IMR-90 (cell line): Measurements from ENCODE around the gene PRPS1L1. TPM values are rescaled to one million over a fixed set of nuclear protein-coding genes. Genes with fewer than 3 reads are reported as not detected.

Experiments
- ATAC-seq: fragments of 200-7000 bp; cut with Tn5 transposase; 2 replicates; pipeline ENCODE4 v1.9.1; 2020; ENCODE audit warnings: low read depth, mild to moderate bottlenecking, moderate library complexity
- BruUV-seq: library from RNA; stranded (reverse); fragments of 400-500 nt; replicated peaks from 2 replicates; lab custom pipeline; 2021; lab: Mats Ljungman, UMichigan
- CTCF ChIA-PET: fragments of 300-600 bp; formaldehyde crosslinking; extraction: SDS; loops from one replicate; lab custom pipeline; 2021; ENCODE audit warnings: antibody characterized with exemption; lab: Yijun Ruan, JAX
- POLR2A ChIA-PET: fragments of 300-600 bp; sonication (Branson Sonifier 250); formaldehyde crosslinking; loops from one replicate; lab custom pipeline; 2022; ENCODE audit warnings: antibody characterized with exemption; ENCODE audit not compliant: unreplicated experiment; lab: Charles Lee
- DNase-seq: peaks from one replicate; pipeline ENCODE4 v3.0.0; 2013
- H2AFZ ChIP-seq: replicated peaks from 2 replicates; pipeline ENCODE3; 2013; ENCODE audit warnings: low read length, mild to moderate bottlenecking; ENCODE audit not compliant: poor library complexity
- H2AK5ac ChIP-seq: 2 replicates; pipeline ENCODE4 v1.6.1; 2013; ENCODE audit warnings: low read depth, low read length, inconsistent platforms
- H2AK9ac ChIP-seq: replicated peaks from 2 replicates; pipeline ENCODE3; 2013; ENCODE audit warnings: mild to moderate bottlenecking, low read depth, low read length, moderate library complexity; ENCODE audit not compliant: poor library complexity
- H2BK120ac ChIP-seq: 2 replicates; pipeline ENCODE4 v1.6.1; 2013; ENCODE audit warnings: low read depth, low read length, inconsistent platforms
- H2BK15ac ChIP-seq: 3 replicates; pipeline ENCODE4 v1.6.1; 2013; ENCODE audit warnings: low read depth, low read length, inconsistent platforms
- H2BK20ac ChIP-seq: 2 replicates; pipeline ENCODE4 v1.6.1; 2013; ENCODE audit warnings: low read depth, mild to moderate bottlenecking, inconsistent platforms, low read length, moderate library complexity
- H2BK5ac ChIP-seq: 2 replicates; pipeline ENCODE4 v1.6.1; 2013; ENCODE audit warnings: mild to moderate bottlenecking, low read depth, low read length, inconsistent platforms; ENCODE audit not compliant: poor library complexity, severe bottlenecking
- H3K14ac ChIP-seq: replicated peaks from 2 replicates; pipeline ENCODE4 v1.6.1; 2013; ENCODE audit warnings: low read depth, low read length, inconsistent platforms
- H3K18ac ChIP-seq: 2 replicates; pipeline ENCODE4 v1.6.1; 2013; ENCODE audit warnings: low read depth, low read length, control low read depth
- H3K23ac ChIP-seq: 2 replicates; pipeline ENCODE4 v1.6.1; 2013; ENCODE audit warnings: low read depth, low read length, inconsistent platforms
- H3K27ac ChIP-seq: 2 replicates; pipeline ENCODE4 v1.5.1; 2013; ENCODE audit warnings: mild to moderate bottlenecking, control low read depth, low read length; ENCODE audit not compliant: insufficient read depth
- H3K27me3 ChIP-seq: 2 replicates; pipeline ENCODE4 v1.6.1; 2013; ENCODE audit warnings: low read length; ENCODE audit not compliant: control insufficient read depth, insufficient read depth
- H3K36me3 ChIP-seq: 2 replicates; pipeline ENCODE4 v1.6.1; 2013; ENCODE audit warnings: low read length, mixed read lengths; ENCODE audit not compliant: control insufficient read depth, insufficient read depth
- H3K4ac ChIP-seq: 2 replicates; pipeline ENCODE4 v1.6.1; 2013; ENCODE audit warnings: low read depth, low read length, inconsistent platforms
- H3K4me1 ChIP-seq: 2 replicates; pipeline ENCODE4 v1.6.1; 2013; ENCODE audit warnings: low read length, mixed read lengths; ENCODE audit not compliant: control insufficient read depth, insufficient read depth
- H3K4me2 ChIP-seq: 2 replicates; pipeline ENCODE4 v1.6.1; 2013; ENCODE audit warnings: low read depth, mild to moderate bottlenecking, control low read depth, low read length, moderate library complexity
- H3K4me3 ChIP-seq: 2 replicates; pipeline ENCODE4 v1.5.1; 2013; ENCODE audit warnings: low read depth, mild to moderate bottlenecking, control low read depth, low read length, moderate library complexity; ENCODE audit not compliant: insufficient read depth
- H3K56ac ChIP-seq: 2 replicates; pipeline ENCODE4 v1.6.1; 2013; ENCODE audit warnings: low read length, inconsistent platforms; ENCODE audit not compliant: insufficient read depth; ENCODE audit errors: extremely low read depth
- H3K79me1 ChIP-seq, 2 experiments: 2 replicates each; pipeline ENCODE4 v1.6.1; 2013; ENCODE audit warnings: low read length in 2 of 2, inconsistent platforms in 1 of 2, low read depth in 1 of 2
- H3K9ac ChIP-seq: 2 replicates; pipeline ENCODE4 v1.6.1; 2013; ENCODE audit warnings: low read depth, low read length, control low read depth
- H3K9me1 ChIP-seq: 2 replicates; pipeline ENCODE4 v1.6.1; 2013; ENCODE audit warnings: low read length, inconsistent platforms; ENCODE audit not compliant: insufficient read depth
- H3K9me3 ChIP-seq: 2 replicates; pipeline ENCODE4 v1.6.1; 2013; ENCODE audit warnings: low read length; ENCODE audit not compliant: control insufficient read depth, insufficient read depth
- H4K20me1 ChIP-seq: 2 replicates; pipeline ENCODE4 v1.6.1; 2013; ENCODE audit warnings: low read length, inconsistent platforms; ENCODE audit not compliant: insufficient read depth
- H4K5ac ChIP-seq: 2 replicates; pipeline ENCODE4 v1.6.1; 2013; ENCODE audit warnings: mild to moderate bottlenecking, low read depth, low read length, control low read depth
- H4K8ac ChIP-seq, 2 experiments: 2 replicates each; pipeline ENCODE4 v1.6.1; 2013; ENCODE audit warnings: low read depth in 2 of 2, low read length in 2 of 2, control low read depth in 1 of 2, inconsistent platforms in 1 of 2
- H4K91ac ChIP-seq: 2 replicates; pipeline ENCODE4 v1.6.1; 2013; ENCODE audit warnings: low read depth, low read length, inconsistent platforms; ENCODE audit not compliant: insufficient read depth
- FOS ChIP-seq: fragments of 150-350 bp; IDR thresholded peaks from 2 replicates; pipeline ENCODE4 v1.6.1; 2016; ENCODE audit warnings: low read depth, low read length
- WGBS, 2 experiments: methylation state at CpG; one replicate each; pipeline versions ENCODE4 v1.1.5 to v1.1.7; 2013; ENCODE audit warnings: missing lambda C conversion rate in 2 of 2; ENCODE audit not compliant: insufficient read length in 1 of 2; ENCODE audit errors: extremely low coverage in 2 of 2; 5-methylcytosine and 5-hydroxymethylcytosine counted together
- dilution Hi-C: fragments of 300-500 bp; cut with HindIII; formaldehyde crosslinking; loops from one replicate; pipeline ENCODE4 v1.14.3; 2018; ENCODE audit warnings: low sequenced_read_pairs; ENCODE audit not compliant: unreplicated experiment
- in situ Hi-C: fragments of 300-500 bp; cut with MboI; formaldehyde crosslinking; loops from 3 replicates; pipeline ENCODE4 v1.14.3; 2019; ENCODE audit warnings: low sequenced_read_pairs, inconsistent platforms, mixed read lengths
- intact Hi-C: fragments of 100-400 bp; cut with micrococcal nuclease; formaldehyde crosslinking; loops from 2 replicates; pipeline ENCODE4 v1.10.0; 2022
- polyA plus RNA-seq, 3 experiments: library from polyadenylated mRNA; depleted of rRNA; stranded (reverse); fragments of >200 nt; gene quantifications; 2 replicates each; pipeline ENCODE4 v1.2.3, GENCODE V29; 2012; ENCODE audit warnings: low replicate concordance in 1 of 3
- total RNA-seq: library from RNA; depleted of rRNA; stranded (reverse); fragments of >200 nt; gene quantifications from 2 replicates; pipeline ENCODE4 v1.2.3, GENCODE V29; 2012

Gene PRPS1L1
- total and polyA plus RNA-seq, 2 of the 4 experiments (the other 2 are of a cell fraction) = not detected

DNA sequence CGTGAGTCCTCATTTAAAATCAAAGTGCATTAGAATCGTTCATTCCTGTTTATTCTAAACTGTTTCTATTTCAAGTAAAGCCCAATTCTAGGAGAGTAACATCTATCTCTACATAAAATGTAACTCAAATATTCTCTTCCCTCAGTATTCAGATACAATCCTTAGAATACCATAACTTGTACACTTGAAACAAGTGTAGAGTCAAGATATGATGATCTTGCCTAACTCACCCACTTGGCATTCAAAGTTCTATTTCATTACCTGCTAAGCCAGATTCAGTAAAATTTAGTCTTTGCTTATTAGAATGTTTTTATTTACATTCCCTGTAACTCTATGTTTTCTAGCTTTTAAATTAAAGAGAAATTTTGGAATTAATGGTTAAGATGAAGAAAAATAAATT is 31.6 kb downstream of the PRPS1L1 start:
- H3K27ac ChIP-seq = no peak overlapping the region
- H2BK5ac ChIP-seq = no peak overlapping the region
- TF ChIP-seq FOS = no peak
- H2BK120ac ChIP-seq = no peak overlapping the region
- no peaks in the 10 kb centered on the region for H3K36me3 ChIP-seq
- H3K9me3 ChIP-seq = peaks cover 4% of the 10 kb centered on the region
- in situ Hi-C loops = no loop called here
- H3K4ac ChIP-seq = no peak overlapping the region
- no peak overlapping the region for H2AK5ac ChIP-seq
- no peak overlapping the region for H2AFZ ChIP-seq
- H3K9me1 ChIP-seq = no peaks in the 10 kb centered on the region
- no peak overlapping the region for H4K8ac ChIP-seq
- intact Hi-C loops = no loop called here
- no peaks in the 10 kb centered on the region for H3K27me3 ChIP-seq
- no TSS peak for BruUV-seq
- ChIA-PET POLR2A (interaction anchor here (0.6 kb wide), 1 partner anchor 57 kb away, joined by 3 read pairs; no protein-coding TSS in a partner anchor), CTCF (no interaction called here)
- H3K9ac ChIP-seq = no peak overlapping the region
- H3K56ac ChIP-seq = no peak overlapping the region
- ATAC-seq (no peak), DNase-seq (no peak)
- no peak overlapping the region for H3K4me3 ChIP-seq
- H3K14ac ChIP-seq = no peak overlapping the region
- no peaks in the 10 kb centered on the region for H3K4me1 ChIP-seq
- H3K4me2 ChIP-seq = no peak overlapping the region
- no peak overlapping the region for H4K5ac ChIP-seq
- no peaks in the 10 kb centered on the region for H4K20me1 ChIP-seq
- WGBS, 2 experiments = no CpG with 5 or more reads among the region's 2 CpGs
- no peak overlapping the region for H2BK20ac ChIP-seq
- H3K79me1 ChIP-seq = no peaks in the 10 kb centered on the region
- no peak overlapping the region for H4K91ac ChIP-seq
- H3K23ac ChIP-seq = no peak overlapping the region
- no peak overlapping the region for H3K18ac ChIP-seq
- no peak overlapping the region for H2BK15ac ChIP-seq
- H2AK9ac ChIP-seq = no peak overlapping the region
- dilution Hi-C loops = no loop called here
